MV-4-11 (cell line): ENCODE data around the gene PRTFDC1.

ENCODE experiments used
- DNase-seq: peaks from one replicate; lab custom pipeline; 2025; lab: John Stamatoyannopoulos, UW

PRTFDC1 gene

DNA sequence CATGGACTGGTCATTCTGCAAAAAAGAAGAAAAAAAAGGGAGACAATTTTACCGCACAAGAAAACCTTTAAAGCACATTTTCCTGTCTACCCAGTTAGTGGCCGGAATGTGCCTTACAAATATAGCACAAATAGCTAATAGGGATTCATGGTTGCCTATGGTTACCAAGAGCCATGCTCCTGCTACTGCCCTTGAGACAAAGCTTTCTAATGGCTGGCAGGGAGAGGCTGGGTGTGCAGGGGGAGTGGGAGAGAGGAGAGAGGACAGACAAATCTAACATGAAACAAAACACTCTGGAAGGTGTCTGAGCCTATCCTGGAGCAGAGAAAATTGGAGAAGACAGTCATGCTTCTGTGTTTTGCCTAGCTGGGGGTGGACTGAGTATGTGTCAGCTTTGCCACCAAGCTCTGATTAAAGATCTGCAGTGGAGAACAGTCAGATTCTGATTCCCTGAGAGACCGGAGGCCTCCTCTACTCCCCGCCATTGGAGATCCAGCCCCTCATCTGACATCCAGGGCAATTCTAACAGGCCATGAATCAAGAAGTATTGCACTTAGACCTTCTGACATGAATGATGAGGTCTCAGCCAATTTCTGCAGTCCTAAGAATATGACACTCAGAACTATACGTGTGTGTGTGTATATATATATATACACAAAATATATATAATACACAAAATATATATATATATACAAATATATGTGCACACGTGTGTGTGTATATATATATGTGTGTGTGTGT, 80.2 kb downstream of the PRTFDC1 start:
- no peak for DNase-seq

DNA sequence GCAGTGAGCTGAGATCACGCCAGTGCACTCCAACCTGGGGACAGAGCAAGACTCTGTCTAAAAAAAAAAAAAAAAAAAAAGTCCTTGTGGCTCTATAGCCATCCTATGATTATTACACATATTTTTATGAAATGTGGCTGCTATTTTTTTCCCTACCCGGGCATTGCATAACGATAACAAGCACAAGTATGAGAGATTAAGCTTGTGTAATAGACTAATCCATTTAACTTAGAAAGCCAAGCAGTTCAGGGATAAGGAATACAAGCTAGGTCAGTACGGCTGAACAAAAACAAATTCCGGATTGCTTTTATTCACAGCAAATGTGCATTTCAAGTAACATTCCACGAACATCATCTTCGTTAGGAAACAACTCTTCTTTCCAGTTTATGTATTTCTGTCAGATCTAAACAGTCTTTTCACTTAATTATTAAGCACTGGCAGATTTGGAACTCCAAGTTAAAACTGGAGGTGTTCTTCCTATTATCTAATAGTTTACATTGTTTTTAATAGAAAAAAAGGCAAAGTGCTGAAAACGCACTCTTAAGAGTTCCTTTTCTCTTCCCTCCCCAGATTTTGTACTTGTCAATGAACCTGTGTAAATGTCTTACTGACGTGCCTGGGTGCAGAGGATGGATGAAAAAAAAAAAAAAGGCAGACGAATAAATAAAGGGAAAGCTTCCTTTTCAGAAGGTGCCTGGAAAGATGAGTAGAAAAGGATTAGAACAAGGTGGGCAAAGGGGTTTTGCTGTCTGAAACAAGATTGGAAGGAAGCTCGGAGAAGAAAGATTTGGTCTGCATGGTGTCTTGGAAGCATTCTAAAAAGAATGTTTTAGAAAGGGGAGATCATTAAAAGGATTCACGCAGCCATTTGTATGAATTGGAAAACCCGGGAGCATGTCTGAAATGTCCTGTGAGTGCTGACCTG, 81.1 kb downstream of the PRTFDC1 start:
- DNase-seq = peak; percentile 28

DNA sequence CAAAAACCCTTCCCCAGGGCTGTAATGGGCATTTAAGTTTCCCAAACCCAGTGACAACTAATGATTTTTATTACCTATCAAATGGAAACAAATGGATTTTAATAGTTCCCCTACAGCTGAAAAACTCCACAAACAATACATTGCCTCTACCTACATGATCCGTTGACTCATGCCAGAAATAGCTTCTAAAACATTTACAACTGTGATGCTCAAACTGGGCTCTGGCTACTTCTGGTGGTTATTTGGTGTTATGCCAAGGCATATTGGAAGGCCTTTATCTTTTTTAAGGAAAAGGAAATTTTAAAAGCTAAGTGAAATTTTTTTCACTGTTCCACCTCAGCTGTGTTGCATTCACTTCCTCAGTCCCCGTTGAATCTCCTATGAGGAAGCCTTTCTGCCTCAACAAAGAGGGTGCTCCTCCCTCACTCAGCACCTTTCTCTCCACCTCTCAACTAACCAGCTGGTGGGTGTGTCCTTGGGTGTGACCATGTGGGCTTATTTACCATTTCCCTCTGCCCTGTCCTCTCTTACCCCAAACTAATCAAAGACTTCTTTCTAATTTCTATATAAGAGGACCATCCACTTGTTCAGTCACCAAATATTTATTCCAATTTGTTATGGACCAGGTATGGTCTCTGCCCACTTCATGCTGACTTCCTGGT, 82.9 kb downstream of the PRTFDC1 start:
- no peak for DNase-seq

DNA sequence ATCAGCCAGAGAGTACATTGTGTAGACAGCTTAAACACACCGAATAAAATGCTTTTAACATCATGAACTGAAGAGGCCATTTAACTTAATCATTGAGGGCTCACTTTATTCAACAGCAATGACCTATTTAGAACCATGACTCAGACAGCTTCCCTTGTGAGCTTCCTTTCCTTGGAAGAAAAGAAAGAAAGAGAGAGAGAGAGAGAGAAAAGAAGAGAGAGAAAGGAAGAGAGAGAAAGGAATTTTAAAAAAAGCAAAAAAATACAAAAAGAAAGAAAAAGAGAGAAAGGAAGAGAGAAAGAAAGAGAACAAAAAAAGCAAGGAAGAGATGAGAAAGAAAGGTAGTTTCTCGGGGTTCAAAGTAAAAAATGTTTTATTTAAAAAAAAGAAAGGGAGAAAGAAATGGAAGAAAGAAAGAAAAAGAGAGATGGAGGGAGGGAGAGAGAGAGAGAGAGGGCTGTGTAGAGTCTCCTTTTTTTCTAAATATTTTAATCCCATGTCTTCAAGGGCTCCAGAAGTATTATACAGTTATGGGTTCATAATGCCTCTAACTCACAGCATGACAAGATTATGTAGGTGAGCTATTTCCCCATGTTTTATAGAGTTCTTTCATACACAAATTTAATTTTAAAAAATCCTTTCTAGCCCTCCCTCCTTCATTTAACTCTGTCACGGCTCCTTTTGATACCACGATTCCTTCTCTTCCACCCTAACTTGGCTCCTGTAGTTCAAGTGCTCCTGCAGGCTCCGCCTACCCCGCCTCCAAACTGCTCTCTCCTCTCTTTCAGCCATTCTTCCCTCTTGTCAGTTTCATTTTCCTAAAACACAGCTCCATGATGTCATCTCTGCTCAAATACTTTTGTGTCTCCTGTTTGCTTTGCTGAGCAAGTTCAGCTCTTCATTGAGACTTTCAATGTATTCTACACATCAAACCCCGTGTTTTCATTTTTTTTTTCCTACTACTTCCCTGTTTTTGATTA, 85.5 kb downstream of the PRTFDC1 start:
- DNase-seq = peak; percentile 60

DNA sequence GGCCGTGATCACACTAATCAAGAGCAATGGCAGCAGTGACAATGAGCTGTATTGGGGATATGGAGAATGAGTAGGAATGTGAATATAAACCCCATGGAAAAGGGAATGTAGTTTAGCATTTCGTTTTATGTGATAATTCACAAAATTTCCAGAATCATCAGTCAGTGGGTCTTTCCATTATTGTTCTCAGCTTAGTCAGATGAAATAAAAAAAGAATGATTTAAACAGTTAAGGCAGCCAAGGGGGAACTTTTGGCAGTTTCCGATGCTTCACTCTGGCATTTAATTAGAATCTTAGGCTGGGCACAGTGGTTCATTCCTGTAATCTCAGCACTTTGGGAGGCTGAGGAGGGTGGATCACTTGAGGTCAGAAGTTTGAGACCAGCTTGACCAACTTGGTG, 86.6 kb downstream of the PRTFDC1 start:
- DNase-seq = no peak

DNA sequence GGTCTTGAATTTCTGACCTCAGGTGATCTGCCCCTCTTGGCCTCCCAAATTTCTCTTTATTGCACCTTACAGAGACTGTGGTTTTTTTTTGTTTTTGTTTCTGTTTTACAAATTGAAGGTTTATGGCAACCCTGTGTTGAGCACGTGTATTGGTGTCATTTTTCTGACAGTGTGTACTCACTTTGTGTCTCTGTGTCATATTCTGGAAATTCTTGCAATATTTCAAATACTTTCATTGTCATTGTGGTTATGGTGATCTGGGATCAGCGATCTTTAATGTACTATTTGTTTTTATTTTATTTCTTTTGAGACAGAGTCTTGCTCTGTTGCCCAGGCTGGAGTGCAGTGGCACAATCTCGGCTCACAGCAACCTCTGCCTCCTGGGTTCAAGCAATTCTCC, 89.8 kb downstream of the PRTFDC1 start:
- DNase-seq = no peak

DNA sequence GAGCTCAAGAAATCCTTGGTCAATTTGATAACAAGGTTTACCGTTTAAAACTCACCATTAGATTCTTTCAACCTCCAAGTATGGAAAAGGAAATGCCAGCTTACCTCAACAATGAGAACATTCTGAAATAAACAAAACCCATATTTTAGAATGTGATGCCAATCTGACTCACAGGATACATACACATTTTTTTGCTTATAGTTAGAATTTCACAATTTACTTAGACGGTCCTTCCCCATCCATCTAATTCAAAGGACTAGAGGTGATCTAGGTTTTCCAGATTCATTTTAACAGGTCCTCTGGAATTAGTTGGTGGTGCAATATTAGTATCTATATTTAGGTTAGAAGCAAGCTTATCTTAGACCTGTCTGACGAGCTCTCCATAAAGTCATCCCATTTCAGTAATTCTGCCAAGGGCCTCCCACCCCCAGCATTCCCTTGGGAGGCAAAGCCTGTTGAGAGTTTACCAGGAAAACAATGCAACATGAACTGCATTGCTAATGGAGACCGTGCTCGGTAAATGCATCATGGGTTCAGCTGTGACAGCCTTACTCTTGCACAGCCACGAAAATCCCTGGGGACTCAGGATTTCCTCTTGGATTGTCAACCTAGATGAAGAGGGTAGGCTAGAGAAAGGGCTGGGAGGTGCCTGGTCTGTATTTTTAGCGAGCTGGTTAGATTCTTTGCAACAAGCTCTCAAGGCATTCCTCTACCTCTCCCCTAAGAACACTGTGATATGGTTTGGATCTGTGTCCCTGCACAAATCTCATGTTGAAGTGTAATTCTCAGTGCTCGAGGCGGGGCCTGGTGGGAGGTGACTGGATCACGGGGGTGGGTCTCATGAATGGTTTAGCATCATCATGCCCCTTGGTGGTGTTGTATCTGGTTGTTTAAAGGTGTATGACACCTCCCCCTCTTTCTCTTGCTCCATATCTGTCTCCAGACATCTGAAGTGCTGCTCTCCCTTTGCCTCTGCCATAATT, 93.8 kb downstream of the PRTFDC1 start:
- DNase-seq = no peak

DNA sequence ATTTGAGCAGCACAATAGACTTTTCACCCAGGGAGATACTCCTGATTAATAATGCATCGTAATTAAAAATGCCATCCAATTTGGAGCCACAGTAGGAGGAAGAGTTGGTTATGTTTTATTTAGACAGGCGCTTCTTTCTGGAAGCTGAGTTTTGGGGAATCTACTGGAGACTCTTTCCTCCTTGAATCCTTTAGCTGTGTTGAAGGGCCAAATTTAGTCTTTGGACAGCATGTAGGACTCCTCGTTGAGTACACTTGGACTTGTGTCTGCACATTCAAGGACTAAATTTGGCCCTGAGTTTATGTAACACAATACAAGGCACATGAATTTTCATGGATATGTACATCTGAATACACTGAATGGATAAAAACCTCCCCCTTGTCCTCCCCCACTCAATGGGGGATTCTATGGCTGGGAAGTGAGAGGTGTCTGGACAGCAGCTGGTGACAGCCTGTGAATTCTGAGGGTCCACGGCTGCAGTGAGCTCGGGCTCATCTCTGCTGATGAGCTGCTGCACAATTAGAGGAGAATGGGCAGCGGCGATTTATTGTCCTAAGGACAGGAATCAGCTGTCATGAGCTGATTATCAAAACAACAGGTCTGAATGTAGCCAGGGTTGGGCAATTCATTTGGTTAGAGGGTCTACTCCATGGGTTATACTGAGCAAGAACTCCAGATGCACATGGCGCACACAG, 95.2 kb downstream of the PRTFDC1 start:
- no peak for DNase-seq

DNA sequence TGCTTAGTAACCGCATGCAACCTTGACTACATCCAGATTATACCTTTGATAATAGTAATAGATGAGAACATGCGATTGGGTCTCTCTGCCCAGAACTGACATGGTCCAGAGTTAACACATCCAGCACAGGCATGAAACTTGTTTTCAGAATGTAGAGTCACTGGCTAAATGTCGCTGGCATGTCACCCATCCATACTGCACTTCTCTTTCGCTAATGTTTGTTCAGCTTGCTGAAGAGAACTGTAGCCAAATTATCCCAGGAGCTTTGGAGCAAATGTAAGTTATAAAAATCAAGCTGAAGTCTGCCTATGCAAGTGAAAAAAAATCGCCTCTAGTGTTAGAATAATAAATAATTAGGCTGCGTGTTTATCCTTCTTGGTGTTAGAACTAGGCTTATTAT, 98.2 kb downstream of the PRTFDC1 start:
- DNase-seq = no peak

DNA sequence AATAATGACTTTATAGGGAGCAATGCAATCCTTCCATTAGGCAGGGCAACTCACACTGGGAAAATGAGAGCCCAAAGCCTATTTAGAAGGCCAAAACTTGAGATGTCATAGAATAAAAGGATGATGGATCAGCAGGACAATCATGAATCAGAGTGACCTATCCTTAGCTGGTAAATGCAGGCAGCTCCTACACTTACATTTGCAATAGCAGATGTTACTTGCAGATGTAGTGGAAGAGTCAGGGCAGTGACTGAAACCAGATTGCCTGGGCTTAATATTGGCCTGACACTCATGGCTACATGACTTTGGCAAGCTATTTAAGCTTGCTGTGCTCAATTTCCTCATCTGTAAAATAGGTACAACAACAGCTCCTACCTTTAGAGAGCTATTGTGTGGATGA, 98.7 kb downstream of the PRTFDC1 start:
- no peak for DNase-seq

DNA sequence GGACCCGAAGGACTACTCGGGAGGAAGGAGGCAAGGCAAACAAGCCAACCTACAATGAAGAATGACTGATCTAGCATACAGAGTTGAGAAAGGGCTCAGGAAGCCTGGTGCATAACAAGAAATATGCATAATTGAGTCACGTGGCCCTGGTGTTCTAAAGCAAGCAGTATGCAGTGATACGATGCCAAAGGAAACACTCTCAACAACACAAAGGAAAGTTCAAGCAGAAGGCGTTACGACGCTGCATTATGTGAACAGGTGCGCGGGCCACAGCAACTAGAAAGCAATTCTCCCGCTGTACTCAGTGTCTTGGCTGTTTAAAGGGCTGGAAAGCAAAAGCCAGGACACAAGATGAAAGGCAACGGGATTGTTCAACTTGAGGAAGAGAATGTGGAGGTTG, 100.8 kb downstream of the PRTFDC1 start:
- no peak for DNase-seq

DNA sequence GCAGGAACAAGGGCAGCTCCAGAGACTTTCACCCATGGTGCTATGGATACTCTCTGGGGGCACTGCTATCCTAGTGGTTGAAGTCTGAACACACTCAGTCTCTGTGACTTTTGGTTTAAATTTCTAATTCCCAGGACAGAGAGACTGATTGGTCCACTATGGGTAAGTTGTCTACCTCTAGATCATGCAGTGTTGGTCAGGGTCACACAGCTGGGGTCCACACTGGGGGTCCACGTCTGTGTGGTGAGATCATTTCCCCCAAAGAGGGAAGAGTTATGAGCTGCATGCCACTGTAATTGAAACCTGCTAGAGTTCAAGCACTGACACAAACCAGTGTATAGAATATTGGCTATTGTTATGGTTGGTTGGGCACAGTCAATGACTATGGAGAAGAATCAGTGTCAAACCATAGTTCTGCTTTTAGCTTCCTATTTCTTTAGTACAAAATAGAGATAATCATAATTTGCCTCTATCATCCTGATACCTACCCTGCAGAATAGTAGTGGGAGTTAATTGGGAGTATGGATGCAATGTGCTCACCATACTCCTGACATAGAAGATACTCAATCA, 101.6 kb downstream of the PRTFDC1 start:
- no peak for DNase-seq

DNA sequence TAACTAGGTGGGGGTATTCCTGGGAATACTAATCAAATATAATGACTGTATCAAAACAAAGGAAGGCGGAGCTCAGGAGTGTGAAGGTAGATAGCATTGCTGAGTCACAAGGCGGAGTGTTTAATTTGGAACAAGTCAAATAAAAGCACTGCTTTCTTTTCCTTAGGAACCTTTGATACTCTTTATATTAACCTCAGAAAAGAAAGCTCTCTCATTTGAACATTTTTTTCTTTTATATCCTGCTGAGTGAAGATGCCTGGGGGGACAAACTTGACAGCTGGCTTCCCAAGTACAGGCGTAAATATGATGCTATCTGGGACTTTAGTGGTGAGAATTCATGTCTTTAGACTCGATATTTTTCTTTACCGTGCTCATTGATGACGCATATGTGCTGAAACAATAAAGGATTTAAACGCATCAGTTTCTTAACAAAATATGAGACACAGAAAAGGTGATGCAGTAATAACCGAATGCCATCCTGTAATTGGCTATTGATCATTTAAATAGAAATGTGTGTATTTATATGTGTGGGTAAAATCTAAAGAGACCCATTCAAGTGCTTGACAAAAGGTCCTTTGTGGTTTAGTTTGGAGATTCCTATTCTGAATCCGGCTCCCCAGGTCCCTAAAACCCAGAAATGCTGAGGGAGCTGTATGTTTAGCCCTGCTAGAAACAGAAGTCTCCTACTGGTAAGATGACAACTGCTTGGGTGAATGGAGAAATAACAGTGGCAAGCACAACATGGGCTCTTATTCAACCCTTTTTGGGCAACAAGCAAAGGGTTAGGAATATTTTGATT, 102.7 kb downstream of the PRTFDC1 start:
- no peak for DNase-seq

DNA sequence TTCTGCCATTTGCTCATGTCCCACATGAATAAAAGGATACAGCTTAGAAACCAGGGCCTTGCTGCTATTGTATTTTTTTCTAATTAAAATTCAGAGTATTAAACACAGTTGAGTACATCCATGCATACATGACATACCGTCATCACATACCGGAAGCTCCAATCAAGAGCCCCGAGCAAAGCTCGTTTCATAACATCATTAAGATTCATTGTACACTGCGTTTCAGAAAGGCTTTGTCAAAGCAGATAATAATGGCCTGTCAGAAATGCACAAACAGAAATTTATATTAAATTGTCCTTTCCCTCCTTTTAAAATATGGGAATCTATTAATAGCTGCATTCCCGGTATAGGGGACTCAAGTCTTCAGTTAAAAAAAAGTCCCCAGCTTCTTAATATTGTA, 103.4 kb downstream of the PRTFDC1 start:
- DNase-seq = no peak

DNA sequence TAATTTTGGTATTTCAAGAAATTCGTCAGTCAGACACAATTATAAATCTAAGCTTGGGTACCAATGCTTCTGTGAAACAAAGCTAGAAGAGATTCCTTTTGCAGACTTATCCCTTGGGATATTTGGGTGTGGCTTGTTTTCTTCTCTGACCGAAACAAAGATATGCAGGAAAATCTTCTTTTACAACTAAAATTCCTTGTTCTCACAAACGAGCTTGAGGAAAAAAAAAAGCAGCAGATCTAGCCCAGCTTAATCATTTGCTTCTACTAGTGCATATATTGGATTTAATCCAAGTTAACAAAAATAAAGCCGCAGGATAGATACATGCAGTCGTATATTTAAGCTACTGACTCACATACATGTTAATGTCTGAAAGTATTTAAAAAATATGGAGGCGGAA, 104.2 kb downstream of the PRTFDC1 start:
- no peak for DNase-seq

DNA sequence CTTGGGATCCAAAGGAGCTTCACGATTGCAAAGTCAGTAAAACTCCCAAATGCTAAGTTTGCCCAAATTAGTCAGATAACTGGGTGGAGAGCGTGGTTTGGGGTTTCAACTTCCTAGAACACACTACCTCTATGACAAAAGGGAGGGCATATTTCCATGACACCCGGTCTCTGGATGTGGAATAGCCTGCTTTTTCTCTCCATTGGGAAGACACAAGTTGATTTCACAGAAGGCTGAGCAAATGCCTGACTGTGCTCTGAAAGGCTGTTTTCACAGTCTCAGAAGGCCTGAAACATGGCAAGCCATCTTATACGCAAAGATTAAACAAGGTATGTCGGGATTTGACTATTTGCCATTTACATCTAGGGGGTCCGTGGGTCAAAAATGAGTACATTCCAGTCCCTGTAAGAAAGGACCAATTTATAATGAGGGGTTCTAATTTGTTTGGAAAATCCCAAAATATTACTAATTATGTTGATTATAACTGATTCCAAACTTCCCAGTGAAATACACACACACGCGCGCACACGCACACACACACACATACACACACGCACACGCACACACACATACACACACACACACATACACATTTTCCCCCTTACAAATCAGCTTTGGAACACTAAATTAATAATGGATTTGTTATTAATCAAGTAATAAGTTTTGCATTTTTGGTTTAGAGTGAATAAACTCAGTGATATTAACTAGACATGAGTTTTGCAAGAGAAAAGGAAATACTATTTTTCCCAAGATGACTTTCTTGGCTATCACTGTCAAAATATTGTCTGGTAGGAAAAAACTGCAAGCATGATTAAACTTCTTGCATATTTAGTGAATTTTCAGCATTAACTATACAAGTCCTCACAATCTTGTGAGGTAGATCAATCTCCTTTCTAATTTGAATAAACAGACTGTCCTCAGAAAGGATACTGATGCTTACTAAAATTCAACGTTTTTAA, 105.0 kb downstream of the PRTFDC1 start:
- DNase-seq = no peak

DNA sequence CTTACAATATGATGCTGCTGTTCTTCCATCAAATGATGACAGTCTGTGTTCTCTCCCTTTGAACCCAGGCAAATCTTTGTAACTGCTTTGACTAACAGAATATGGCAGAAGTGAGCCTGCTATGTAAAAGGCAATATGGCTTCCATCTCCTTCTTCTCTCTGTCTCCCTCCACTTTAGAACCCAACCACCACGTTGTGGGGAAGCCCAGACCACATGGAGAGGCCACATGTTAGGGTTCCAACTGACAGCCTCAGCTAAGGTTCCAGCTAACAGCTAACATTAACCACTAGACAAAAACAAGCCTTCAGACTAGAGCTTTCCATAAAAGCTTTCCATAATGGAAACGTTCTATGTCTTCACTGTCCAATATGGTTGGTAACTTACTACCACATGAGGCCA, 107.7 kb downstream of the PRTFDC1 start:
- no peak for DNase-seq
